Measurements from ENCODE around the gene GRM5.

- TF ChIP-seq CTCF (IDR thresholded peaks at IDR 0.05; ENCODE audit: poor library complexity) (no peak), EZH2 (IDR thresholded peaks at IDR 0.05; ENCODE audit: borderline replicate concordance) (no peak)
Measured at GRCh38 chr11:88603091-88603867, 462.5 kb downstream of the GRM5 start.

Data from hepatocyte (in vitro differentiated cells).